NCI-H2107 treated with DMSO at 0.1 percent for 48 hours (cell line): Measurements from ENCODE around the gene PPP2R2D.
"Not testable (repeated sequence)": the region's sequence is repeated elsewhere in the genome, so short reads cannot be mapped to it uniquely, and the experiment has no call there.

Experiments
- DNase-seq: peaks from one replicate; lab custom pipeline; 2025; ENCODE audit not compliant: unreplicated experiment; lab: John Stamatoyannopoulos, UW

PPP2R2D gene

GRCh38 chr10:131946321-131946751, 45.5 kb downstream of the PPP2R2D start:
- no peak for DNase-seq

- no peak for DNase-seq
Observed at GRCh38 chr10:131946880-131947279, 46.1 kb downstream of the PPP2R2D start.

DNA sequence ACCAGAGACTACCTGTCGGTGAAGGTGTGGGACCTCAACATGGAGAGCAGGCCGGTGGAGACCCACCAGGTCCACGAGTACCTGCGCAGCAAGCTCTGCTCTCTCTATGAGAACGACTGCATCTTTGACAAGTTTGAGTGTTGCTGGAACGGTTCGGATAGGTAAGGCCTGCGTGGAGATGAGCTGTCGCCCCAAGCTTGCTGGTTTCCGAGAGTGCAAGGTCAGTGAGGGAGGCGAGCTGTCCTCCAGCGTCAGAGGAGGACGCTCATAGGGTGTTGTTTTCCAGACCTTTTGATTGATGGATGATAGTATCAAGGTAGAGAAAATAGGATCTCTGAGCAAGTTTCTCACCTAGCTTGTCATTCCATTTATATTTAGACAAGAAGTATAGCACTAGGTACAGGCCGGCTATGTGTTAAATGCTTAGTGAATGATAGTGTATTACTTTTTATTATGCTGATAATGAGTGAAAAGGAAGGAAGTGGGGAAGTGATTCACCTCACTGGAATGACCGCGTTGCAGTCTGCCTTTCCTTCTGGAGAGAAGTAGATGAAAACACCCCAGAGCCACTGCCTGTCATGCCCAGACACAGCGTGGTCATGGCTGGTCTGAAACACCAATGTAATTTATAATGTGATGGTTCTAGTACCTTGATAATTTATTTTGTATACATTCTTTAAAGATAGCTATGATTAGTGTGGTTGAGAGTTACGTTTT, 47.0 kb downstream of the PPP2R2D start:
- no peak for DNase-seq

- no peak for DNase-seq
Observed at GRCh38 chr10:131948501-131948900, 47.7 kb downstream of the PPP2R2D start.

DNA sequence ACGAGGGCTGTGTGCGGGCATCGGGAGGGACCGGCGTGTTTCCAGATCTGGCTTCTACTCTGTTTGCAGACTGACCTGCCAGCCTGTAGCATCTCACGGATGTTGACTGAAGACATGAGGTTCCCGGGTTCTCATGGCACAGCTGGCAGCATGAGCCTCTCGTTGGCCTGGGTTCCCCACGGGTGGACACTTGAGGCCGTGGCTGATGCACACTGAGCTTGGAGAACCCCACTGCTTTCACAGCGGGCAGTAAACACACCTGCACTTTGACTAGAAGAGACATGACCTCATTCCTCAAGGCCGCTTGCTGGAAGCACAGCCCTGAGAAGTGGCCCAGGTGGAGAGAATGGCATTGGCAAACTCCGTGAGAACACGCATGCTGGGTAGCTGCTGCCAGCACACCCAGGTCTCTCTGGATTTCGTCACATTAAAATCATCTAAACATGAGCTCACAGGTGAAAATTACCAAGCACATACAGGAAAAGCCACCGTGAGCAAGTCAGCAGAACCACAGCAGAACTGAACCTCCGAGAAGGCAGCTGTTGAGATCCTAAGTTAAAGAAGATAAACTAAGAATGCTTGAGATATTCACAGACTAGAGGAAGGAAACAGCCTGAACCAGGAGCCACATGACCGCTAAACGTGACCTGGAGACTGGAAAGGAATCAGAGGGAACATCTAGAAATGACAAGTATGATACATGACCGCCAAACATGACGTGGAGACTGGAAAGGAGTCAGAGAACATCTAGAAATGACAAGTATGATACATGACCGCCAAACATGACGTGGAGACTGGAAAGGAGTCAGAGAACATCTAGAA, 48.4 kb downstream of the PPP2R2D start:
- DNase-seq = no peak

DNA sequence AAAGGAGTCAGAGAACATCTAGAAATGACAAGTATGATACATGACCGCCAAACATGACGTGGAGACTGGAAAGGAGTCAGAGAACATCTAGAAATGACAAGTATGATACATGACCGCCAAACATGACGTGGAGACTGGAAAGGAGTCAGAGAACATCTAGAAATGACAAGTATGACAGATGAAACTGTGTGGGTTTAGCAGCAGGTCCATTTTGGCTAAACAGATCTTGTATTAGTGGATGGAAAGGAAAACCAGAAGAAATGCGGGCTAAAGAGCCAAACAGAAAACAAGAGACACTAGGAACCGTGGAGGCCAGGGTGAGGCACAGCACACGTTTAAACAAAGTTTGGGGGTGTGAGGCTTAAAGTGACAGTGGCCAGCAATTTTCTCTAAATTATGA, 49.1 kb downstream of the PPP2R2D start:
- not testable (repeated sequence) for DNase-seq

DNA sequence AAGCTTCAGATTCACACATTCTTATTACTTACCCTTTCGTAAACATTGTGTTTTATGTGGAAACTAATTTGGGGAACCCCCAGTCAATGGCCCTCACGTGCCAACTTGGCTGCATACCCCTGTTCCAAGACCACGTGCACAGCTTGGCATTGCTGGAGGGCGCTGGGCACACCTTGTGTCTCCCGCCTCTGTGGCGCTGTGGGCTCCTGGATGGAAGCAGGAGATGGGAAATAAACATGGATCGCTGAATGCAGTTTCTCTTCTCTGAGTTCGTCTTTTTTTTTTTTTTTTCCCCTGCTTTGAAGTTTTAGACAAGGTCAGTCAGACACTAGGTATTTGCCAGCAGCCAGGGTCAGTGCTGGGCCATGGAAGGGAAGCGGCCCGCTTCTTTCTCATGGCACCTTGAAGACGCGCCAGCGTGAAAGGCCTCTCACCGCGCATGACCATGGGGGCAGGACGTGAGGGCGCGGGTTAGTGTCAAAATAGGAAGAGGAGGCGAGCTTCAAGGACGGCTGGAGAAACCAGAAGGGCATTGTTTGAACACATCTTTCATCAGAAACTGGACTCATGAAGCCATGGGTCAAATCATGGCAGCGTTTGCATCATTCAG, 53.7 kb downstream of the PPP2R2D start:
- DNase-seq = no peak

- no peak for DNase-seq
Observed at GRCh38 chr10:131955591-131956340, 55.0 kb downstream of the PPP2R2D start.

DNA sequence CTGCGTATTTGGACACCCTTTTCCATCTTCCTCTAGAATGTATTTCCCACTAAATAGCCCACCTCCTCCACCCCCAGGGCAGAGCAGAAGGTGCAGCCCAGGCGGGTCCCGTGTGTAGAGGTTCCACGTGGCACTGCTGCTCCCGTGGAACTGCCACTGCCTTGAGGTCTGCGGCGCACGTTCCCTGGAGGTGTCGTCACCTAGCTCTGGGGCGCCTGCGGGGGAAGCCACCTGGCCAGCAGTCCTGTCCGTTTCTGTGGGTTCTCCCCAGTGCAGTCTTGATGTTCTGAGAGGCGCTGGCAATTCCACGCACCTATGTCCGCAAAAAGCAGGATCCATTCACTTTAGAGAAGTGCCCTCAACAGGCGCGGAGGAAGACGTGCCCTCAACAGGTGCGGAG, 59.0 kb downstream of the PPP2R2D start:
- DNase-seq = no peak

- no peak for DNase-seq
Observed at GRCh38 chr10:131960631-131961046, 59.8 kb downstream of the PPP2R2D start.

DNA sequence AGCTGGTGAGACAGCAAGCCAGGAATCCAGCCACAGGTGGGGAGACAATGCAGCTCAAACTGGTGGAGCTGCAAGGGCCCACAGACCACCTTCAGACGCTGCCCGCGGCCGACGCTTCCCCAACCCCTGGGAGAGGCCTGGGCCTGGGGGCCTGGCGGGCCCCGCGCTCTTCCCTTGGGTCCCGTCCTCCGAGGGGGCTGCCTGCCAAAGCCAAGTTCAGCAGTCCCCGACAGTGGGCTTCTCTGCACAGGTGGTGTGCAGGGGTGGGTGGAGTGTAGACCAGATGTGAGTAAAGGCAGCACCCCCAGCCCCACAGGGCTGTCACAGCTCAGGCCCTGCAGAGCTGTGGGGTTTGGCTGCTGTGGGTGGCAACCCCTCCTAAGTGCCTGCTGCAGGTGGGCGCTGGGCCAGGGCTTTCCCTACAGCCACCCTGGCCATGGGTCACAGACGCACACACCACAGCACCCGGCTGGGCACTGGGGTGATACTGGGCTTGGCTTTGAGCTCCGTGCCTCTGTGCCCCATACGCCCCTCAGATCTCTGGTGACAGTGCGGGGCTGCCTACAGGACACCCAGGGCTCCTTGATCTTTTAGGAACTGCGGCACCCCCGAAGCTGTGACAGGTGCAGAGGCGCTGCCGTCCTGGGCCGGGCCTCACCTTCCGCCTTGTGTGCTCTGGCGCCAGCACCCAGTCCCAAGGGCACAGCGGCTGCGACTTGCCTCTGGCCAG, 60.4 kb downstream of the PPP2R2D start:
- no peak for DNase-seq

DNA sequence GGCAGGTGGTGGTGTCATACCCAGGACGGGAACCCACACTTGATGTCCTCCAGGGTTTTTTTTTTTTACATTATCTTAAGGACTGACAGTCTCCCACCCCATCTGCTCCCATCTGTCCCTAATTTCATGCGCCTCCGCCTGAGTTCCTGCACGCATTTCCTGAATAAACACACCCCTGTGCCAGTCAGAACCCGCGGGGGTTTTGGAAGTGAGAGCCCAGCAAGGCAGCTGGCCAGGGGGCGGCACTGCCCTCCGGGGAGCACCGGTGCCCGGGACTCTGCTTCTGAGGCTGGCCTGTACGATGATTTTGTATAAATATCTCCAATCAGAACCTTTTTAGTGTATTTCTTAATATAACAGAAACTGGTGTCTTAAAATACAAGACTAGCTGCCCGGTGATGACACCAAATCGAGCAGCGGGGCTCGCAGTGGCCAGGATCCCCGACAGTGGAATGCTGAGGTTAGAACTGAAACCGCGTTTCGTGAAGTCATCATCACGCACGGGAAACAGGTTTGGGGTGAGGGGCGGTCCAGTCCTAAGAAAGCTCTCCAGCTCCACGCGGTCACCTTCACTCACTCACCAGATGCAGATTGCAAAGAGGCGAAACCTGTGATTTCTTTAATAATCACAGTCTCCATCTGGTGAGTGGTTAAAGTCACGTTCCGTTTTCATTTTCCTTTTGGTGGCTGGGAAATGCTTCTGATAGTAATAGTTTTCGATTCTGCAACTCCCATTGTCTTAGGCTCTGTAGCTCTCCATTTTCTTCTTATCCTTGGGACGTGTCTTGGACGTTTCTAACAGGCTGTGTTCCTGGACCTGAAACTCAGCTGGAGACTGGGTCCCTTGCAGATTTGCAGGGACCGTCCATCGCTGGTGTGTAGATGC, 61.2 kb downstream of the PPP2R2D start:
- DNase-seq = no peak

- no peak for DNase-seq
Observed at GRCh38 chr10:131963350-131963749, 62.5 kb downstream of the PPP2R2D start.

- no peak for DNase-seq
Observed at GRCh38 chr10:131963811-131964210, 63.0 kb downstream of the PPP2R2D start.

DNA sequence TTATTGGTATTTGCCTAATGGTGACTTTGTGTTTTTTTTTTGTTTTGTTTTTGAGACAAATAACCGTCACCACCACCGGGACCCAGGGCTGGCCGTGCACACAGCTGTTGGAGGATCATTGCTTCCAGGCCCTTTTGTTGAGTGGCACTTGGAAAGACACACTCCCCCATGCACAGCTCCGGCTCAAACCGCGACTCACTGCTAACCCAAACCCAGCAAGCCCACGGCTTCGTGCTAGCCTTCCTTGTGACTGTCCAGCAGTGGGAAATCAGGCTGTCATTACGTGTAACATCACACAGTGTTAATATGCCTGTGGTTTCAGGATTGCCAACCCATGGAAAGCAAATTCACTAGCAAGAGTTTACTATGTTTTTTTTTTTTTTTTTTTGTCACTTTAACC, 63.5 kb downstream of the PPP2R2D start:
- no peak for DNase-seq

DNA sequence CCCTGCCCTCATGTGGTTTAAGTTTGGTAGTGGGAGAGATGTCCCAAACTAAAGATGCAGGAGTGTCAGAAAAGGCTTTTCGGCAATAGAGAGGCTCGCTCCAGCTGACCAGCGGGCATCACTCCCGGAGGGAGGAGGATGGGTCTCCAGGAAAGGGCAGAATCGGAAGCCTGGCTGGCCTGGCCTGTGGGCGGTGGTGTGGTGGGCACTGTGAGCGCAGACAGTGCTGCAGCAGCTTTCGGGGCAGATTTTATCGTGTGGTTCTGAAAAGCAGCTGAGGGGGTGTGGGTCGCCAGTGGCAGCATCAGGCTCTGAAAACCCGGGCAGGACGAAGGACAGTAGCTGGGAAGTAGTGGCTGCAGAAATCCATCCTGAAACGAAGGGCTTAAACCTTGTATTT, 68.1 kb downstream of the PPP2R2D start:
- no peak for DNase-seq

GRCh38 chr10:131970946-131971345, 70.1 kb downstream of the PPP2R2D start:
- no peak for DNase-seq

DNA sequence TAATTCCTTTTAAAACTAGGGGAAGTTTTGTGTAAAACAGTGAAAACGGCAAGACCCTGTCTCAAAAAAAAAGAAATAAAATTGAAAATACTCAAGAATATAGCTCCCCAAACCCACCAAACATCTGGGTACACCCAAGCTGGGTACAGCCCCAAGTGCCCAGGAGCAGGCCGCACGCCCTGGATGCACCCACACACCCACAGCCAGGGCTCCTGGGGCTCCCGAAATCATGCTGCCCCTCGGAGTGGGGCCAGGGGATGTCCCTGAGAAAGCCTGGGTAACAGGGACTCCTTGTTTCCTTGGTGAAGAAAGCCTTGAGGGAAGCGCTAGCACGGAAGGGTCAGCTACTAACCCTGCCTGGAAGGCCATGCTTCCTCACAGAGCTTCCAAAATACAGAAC, 70.8 kb downstream of the PPP2R2D start:
- DNase-seq = no peak

DNA sequence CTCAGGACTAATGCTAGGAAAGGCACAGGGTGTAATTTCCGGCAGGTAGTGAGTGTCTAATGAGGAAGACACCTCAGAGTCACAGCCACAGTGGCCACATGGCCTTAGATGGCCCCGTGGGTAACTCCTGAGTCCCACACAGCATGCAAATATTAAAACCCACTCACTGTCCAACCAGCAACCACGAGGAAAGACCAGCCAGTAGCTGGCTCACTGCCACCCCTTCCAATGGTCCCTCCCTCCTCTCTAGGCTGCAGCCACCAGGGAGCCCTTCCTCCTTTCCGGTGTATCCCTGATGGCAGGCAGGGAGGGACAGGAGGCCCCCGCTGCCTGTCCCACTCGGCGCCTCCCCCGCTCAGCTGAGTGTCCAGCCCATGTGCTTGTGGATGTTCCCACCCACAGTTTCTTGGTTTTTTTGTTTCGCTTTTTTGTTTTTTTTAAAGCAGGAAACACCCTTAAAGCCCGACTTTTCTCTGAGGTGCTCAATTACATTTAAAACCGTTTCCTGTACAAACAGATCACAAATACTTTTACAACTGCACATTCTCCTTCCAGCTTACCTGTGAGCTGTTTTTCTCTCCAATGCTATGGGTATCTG, 71.8 kb downstream of the PPP2R2D start:
- no peak for DNase-seq
